HepG2 (cell line): ENCODE data around the gene HS3ST1. TPM values are rescaled to one million over a fixed set of nuclear protein-coding genes. Genes with fewer than 3 reads are reported as not detected.

Source experiments
- ATAC-seq: fragments of 200-7000 bp; cut with Tn5 transposase; 3 replicates; pipeline ENCODE4 v1.9.1; 2020; ENCODE audit warnings: mild to moderate bottlenecking, moderate library complexity
- BruUV-seq: library from RNA; stranded (reverse); fragments of 400-500 nt; replicated peaks from 2 replicates; lab custom pipeline; 2021; lab: Mats Ljungman, UMichigan
- CTCF ChIA-PET: fragments of 300-600 bp; formaldehyde crosslinking; extraction: SDS; loops from one replicate; lab custom pipeline; 2021; ENCODE audit warnings: low total read pairs, inconsistent platforms, low intra/inter-chr PET ratio; lab: Yijun Ruan, JAX
- POLR2A ChIA-PET: fragments of 350-600 bp; sonication (Branson Sonifier 250); formaldehyde crosslinking; loops from one replicate; lab custom pipeline; 2020; ENCODE audit warnings: antibody characterized with exemption, inconsistent platforms; lab: Yijun Ruan, JAX
- DNase-seq: peaks from one replicate; pipeline ENCODE4 v3.0.0-alpha.2; 2015; ENCODE audit warnings: low spot score
- FAIRE-seq: peaks from 3 replicates; lab custom pipeline; 2011; peaks lifted over from hg19 to GRCh38; lab: Jason Lieb, UNC
- H2AFZ ChIP-seq: one replicate; pipeline ENCODE4 v1.6.1; 2011; ENCODE audit warnings: low read length, inconsistent platforms
- H3K27ac ChIP-seq: fragments of 300-600 bp; 3 replicates; pipeline ENCODE4 v1.8.0; 2011; ENCODE audit warnings: mixed run types, mild to moderate bottlenecking, mixed read lengths, low read length, inconsistent platforms; ENCODE audit not compliant: insufficient read depth; ENCODE audit errors: extremely low read length
- H3K27me3 ChIP-seq, 2 experiments: fragments of 200-600 bp in 1 of 2; 2 replicates in 1 of 2; 3 replicates in 1 of 2; pipeline versions ENCODE4 v1.6.0 to v1.8.0; 2011; ENCODE audit warnings: low read length in 2 of 2, mild to moderate bottlenecking in 2 of 2, moderate library complexity in 2 of 2, inconsistent platforms in 1 of 2; ENCODE audit not compliant: insufficient read depth in 2 of 2, control insufficient read depth in 1 of 2
- H3K36me3 ChIP-seq, 2 experiments: fragments of 200-600 bp in 1 of 2; replicated peaks in 1 of 2; 2 replicates in 1 of 2; 3 replicates in 1 of 2; pipeline versions ENCODE4 v1.5.1 to v1.8.0; 2011; ENCODE audit warnings: low read length in 2 of 2, inconsistent platforms in 1 of 2; ENCODE audit not compliant: insufficient read depth in 2 of 2, control insufficient read depth in 1 of 2
- H3K4me1 ChIP-seq: 2 replicates; pipeline ENCODE4 v1.5.1; 2012; ENCODE audit warnings: low read length, inconsistent platforms; ENCODE audit not compliant: insufficient read depth
- H3K4me2 ChIP-seq: 2 replicates; pipeline ENCODE4 v1.6.0; 2011; ENCODE audit warnings: low read depth, low read length, inconsistent platforms
- H3K4me3 ChIP-seq, 3 experiments: fragments of 200-600 bp in 1 of 3; sonication (generic), shearing (Covaris generic) in 1 of 3; replicated peaks in 1 of 3; 2 replicates each; pipeline ENCODE4 v1.5.1; 2011 to 2016; ENCODE audit warnings: low read length in 3 of 3, inconsistent platforms in 2 of 3, low read depth in 2 of 3, mild to moderate bottlenecking in 2 of 3, control low read depth in 1 of 3, mixed read lengths in 1 of 3; ENCODE audit not compliant: insufficient read depth in 1 of 3
- H3K79me2 ChIP-seq: one replicate; pipeline ENCODE4 v1.6.1; 2011; ENCODE audit warnings: low read length, inconsistent platforms; ENCODE audit not compliant: insufficient read depth
- H3K9ac ChIP-seq: 2 replicates; pipeline ENCODE4 v1.6.0; 2011; ENCODE audit warnings: mild to moderate bottlenecking, low read depth, low read length, inconsistent platforms; ENCODE audit not compliant: insufficient read depth
- H3K9me3 ChIP-seq: 2 replicates; pipeline ENCODE4 v1.5.1; 2012; ENCODE audit warnings: mild to moderate bottlenecking, low read length
- H4K20me1 ChIP-seq: 2 replicates; pipeline ENCODE4 v1.6.0; 2011; ENCODE audit warnings: inconsistent platforms, mild to moderate bottlenecking, low read length, moderate library complexity; ENCODE audit not compliant: insufficient read depth
- BHLHE40 ChIP-seq: IDR thresholded peaks from 2 replicates; pipeline ENCODE4 v1.6.1; 2011; ENCODE audit warnings: low read length, improper control_type of control experiment
- HMGA1 ChIP-seq: sonication (generic); formaldehyde crosslinking; conservative IDR thresholded peaks from 2 replicates; pipeline ENCODE4 v1.4.0; 2020; ENCODE audit warnings: missing genetic modification reagents
- KLF12 ChIP-seq: sonication (generic); formaldehyde crosslinking; IDR thresholded peaks from 2 replicates; pipeline ENCODE4 v1.4.0; 2020; ENCODE audit warnings: missing genetic modification reagents, borderline replicate concordance
- SIN3A ChIP-seq: IDR thresholded peaks from 2 replicates; pipeline ENCODE4 v1.6.1; 2011; ENCODE audit warnings: low read depth, mild to moderate bottlenecking, control low read depth, low read length, borderline replicate concordance
- ZBTB7A ChIP-seq: sonication (generic); formaldehyde crosslinking; IDR thresholded peaks from 2 replicates; pipeline ENCODE4 v1.8.0; 2022; ENCODE audit warnings: mild to moderate bottlenecking, missing genetic modification reagents
- ZNF441 ChIP-seq: sonication (generic); formaldehyde crosslinking; IDR thresholded peaks from 2 replicates; pipeline ENCODE4 v1.7.0; 2021; ENCODE audit warnings: missing genetic modification reagents, borderline replicate concordance
- ZNF513 ChIP-seq: sonication (generic); formaldehyde crosslinking; conservative IDR thresholded peaks from 2 replicates; pipeline ENCODE4 v1.5.0; 2020; ENCODE audit warnings: missing genetic modification reagents
- WGBS: methylation state at CpG from one replicate; pipeline ENCODE4 v1.1.6; 2017; ENCODE audit warnings: low lambda C conversion rate; 5-methylcytosine and 5-hydroxymethylcytosine counted together
- in situ Hi-C: cut with HindIII; loops from 2 replicates; pipeline ENCODE4 v1.10.0; 2017; ENCODE audit warnings: low pct_unique_long_range_greater_than_20kb; ENCODE audit not compliant: extremely low pct_ligation_motif_present
- intact Hi-C: fragments of 100-400 bp; cut with micrococcal nuclease; formaldehyde crosslinking; loops from one replicate; pipeline ENCODE4 v1.10.0; 2022; ENCODE audit not compliant: unreplicated experiment
- polyA plus RNA-seq, 8 experiments: library from polyadenylated mRNA; depleted of rRNA in 3 of 8; stranded (reverse) in 7 of 8; unstranded in 1 of 8; fragments of >200 nt; fragmentation: Illumina TruSeq in 4 of 8; extraction: Trizol in 4 of 8; gene quantifications; 2 replicates each; pipeline versions ENCODE4 v1.2.1 to v1.2.3, GENCODE V29; 2011 to 2016; ENCODE audit warnings: low read depth in 4 of 8, missing spikeins in 1 of 8, mixed read lengths in 1 of 8; ENCODE audit not compliant: insufficient read depth in 1 of 8
- total RNA-seq, 5 experiments: library from RNA; depleted of rRNA; stranded (reverse); fragments of >200 nt; fragmentation: Illumina TruSeq; extraction: Trizol; gene quantifications; 2 replicates each; pipeline ENCODE4 v1.2.3, GENCODE V29; 2016; ENCODE audit warnings: low read depth in 1 of 5
- TF ChIP-seq, protein P1 (sequence below): sonication (generic); formaldehyde crosslinking; IDR thresholded peaks from 2 replicates; pipeline ENCODE4 v1.5.0; 2020; ENCODE audit warnings: missing genetic modification reagents

Gene HS3ST1
- total and polyA plus RNA-seq, 2 of the 13 experiments (the other 11 are each of a cell fraction or from before 2014, with no cell fraction given), result not detected

GRCh38 chr4:11416071-11416766 is 12.5 kb downstream of the HS3ST1 start:
- intact Hi-C loops, result no loop called here
- no peaks in the 10 kb centered on the region for H3K27me3 ChIP-seq
- DNase-seq (no peak), ATAC-seq (no peak)
- ChIA-PET POLR2A (no interaction called here), CTCF (no interaction called here)
- no peaks in the 10 kb centered on the region for H3K9me3 ChIP-seq
- no peak overlapping the region for H2AFZ ChIP-seq
- no peaks in the 10 kb centered on the region for H3K4me1 ChIP-seq
- BruUV-seq, result no TSS peak
- in situ Hi-C loops, result loop anchor here (25.0 kb wide), 1 partner anchor 1254 kb away; no protein-coding TSS in a partner anchor
- WGBS, result 3% methylated on average over 8 of the region's 8 CpGs
- no peak for TF ChIP-seq ZNF513 (CRISPR knock-in tag)
- TF ChIP-seq, all 625 proteins: peak for 0
- no peak for FAIRE-seq
- H3K4me2 ChIP-seq, result no peak overlapping the region
- no peak overlapping the region for H3K4me3 ChIP-seq
- no peak overlapping the region for H3K9ac ChIP-seq
- no peaks in the 10 kb centered on the region for H3K79me2 ChIP-seq
- H3K36me3 ChIP-seq, result no peaks in the 10 kb centered on the region
- no peaks in the 10 kb centered on the region for H4K20me1 ChIP-seq
- H3K27ac ChIP-seq, result no peak overlapping the region

GRCh38 chr4:11415409-11416070 is 13.2 kb downstream of the HS3ST1 start:
- Histone ChIP-seq H3K9ac (no peak overlapping the region), H3K9me3 (no peaks in the 10 kb centered on the region), H3K4me1 (no peaks in the 10 kb centered on the region), H2AFZ (no peak overlapping the region), H3K4me2 (no peak overlapping the region), H4K20me1 (no peaks in the 10 kb centered on the region), H3K36me3 (no peaks in the 10 kb centered on the region), H3K4me3 (no peak overlapping the region), H3K27me3 (no peaks in the 10 kb centered on the region), H3K79me2 (no peaks in the 10 kb centered on the region)
- ATAC-seq (no peak), DNase-seq (no peak), FAIRE-seq (no peak)
- no TSS peak for BruUV-seq
- ChIA-PET POLR2A (no interaction called here), CTCF (no interaction called here)
- in situ Hi-C loops, result loop anchor here (25.0 kb wide), 1 partner anchor 1253 kb away; no protein-coding TSS in a partner anchor
- intact Hi-C loops, result no loop called here
- no CpG with 5 or more reads among the region's 3 CpGs for WGBS
- TF ChIP-seq ZNF441 (CRISPR knock-in tag) (no peak), KLF12 (no peak), BHLHE40 (no peak), HMGA1 (no peak), SIN3A (no peak), ZBTB7A (CRISPR knock-in tag) (no peak)
- TF ChIP-seq, protein P1, sequence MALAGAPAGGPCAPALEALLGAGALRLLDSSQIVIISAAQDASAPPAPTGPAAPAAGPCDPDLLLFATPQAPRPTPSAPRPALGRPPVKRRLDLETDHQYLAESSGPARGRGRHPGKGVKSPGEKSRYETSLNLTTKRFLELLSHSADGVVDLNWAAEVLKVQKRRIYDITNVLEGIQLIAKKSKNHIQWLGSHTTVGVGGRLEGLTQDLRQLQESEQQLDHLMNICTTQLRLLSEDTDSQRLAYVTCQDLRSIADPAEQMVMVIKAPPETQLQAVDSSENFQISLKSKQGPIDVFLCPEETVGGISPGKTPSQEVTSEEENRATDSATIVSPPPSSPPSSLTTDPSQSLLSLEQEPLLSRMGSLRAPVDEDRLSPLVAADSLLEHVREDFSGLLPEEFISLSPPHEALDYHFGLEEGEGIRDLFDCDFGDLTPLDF (CRISPR knock-in tag), result no peak
- TF ChIP-seq, all 625 proteins: peak for 0
- no peak overlapping the region for H3K27ac ChIP-seq
